ENCODE measurements around the gene INO80D. TPM values are rescaled to one million over a fixed set of nuclear protein-coding genes. Genes with fewer than 3 reads are reported as not detected.

INO80D gene
- total RNA-seq, 2 donors from 2014 or later, result 10.6 to 11.9 TPM

DNA sequence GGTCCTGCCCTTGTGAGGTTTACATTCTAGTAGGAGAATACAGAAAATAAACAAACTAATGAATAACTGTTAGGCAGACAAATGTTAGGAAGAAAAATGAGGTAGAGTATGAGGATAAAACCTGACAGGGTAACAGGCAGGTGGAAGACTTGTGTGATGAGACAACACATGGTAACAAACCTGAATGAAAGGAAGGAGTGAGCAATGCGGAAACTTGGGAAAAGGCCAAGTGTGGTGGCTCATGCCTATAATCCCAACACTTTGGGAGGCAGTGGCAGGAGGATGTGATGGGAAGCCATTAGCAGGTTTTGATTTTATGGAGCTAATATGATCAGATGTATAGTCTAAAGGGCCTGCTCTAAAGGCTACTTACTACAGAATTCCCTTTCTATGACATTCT is 74.2 kb downstream of the INO80D start:
- H3K27me3 ChIP-seq, result no peaks in the 10 kb centered on the region
- H3K27ac ChIP-seq, result no peak overlapping the region
- no peak for TF ChIP-seq POLR2A (IDR thresholded peaks at IDR 0.05)
- TF ChIP-seq, protein P1, sequence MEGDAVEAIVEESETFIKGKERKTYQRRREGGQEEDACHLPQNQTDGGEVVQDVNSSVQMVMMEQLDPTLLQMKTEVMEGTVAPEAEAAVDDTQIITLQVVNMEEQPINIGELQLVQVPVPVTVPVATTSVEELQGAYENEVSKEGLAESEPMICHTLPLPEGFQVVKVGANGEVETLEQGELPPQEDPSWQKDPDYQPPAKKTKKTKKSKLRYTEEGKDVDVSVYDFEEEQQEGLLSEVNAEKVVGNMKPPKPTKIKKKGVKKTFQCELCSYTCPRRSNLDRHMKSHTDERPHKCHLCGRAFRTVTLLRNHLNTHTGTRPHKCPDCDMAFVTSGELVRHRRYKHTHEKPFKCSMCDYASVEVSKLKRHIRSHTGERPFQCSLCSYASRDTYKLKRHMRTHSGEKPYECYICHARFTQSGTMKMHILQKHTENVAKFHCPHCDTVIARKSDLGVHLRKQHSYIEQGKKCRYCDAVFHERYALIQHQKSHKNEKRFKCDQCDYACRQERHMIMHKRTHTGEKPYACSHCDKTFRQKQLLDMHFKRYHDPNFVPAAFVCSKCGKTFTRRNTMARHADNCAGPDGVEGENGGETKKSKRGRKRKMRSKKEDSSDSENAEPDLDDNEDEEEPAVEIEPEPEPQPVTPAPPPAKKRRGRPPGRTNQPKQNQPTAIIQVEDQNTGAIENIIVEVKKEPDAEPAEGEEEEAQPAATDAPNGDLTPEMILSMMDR (IDR thresholded peaks at IDR 0.05), result no peak
- DNase-seq (no peak), ATAC-seq (no peak)
- no peaks in the 10 kb centered on the region for H3K4me1 ChIP-seq
- WGBS, 2 donors, result 76 to 90% methylated on average over 1 of the region's 1 CpG
- H3K36me3 ChIP-seq (replicated peaks in 1 of 2; ENCODE audit: insufficient read depth in 1 of 2, low read depth in 2 of 2), result peaks cover 0 to 14% of the 10 kb centered on the region in 2 donors
- H3K9me3 ChIP-seq, result no peaks in the 10 kb centered on the region
- no peak overlapping the region for H3K4me3 ChIP-seq
- intact Hi-C loops (cut with DNase I), result no loop called here

DNA sequence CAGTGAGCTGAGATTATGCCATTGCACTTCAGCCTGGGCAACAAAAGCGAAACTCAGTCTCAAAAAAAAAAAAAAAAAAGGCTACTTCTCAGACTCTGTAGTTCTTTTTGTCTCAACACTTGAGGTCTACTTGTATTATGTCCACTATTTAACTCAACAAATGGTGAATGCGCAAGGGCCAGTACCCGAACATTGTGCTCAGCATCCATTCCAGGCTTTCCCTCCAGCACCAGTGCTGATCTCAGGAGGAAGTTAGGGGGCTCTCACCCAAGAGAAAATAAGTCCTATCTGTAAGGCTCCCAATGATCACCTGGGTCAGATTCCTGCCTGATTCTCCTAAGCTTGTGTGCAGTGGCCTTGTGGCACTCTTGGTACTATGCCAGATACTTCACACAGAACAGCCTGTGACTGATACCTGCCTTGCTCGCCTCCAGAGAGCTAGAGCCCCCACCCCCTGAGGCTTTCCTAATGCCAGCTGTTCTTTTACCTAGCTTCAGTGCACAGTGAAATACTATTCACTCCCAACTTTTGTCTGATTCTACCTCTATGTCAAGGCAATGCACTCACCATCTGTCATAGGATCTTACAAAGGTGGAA is 74.9 kb downstream of the INO80D start:
- Histone ChIP-seq H3K9me3 (no peaks in the 10 kb centered on the region), H3K27me3 (no peaks in the 10 kb centered on the region), H3K36me3 (replicated peaks in 1 of 2; ENCODE audit: insufficient read depth in 1 of 2, low read depth in 2 of 2) (peaks cover 0 to 11% of the 10 kb centered on the region in 2 donors), H3K27ac (no peak overlapping the region), H3K4me3 (no peak overlapping the region), H3K4me1 (no peaks in the 10 kb centered on the region)
- DNase-seq (no peak), ATAC-seq (no peak)
- WGBS, 2 donors, result 88 to 89% methylated on average over 4 of the region's 4 CpGs
- intact Hi-C loops (cut with DNase I), result no loop called here
- TF ChIP-seq POLR2A (IDR thresholded peaks at IDR 0.05), result no peak
- TF ChIP-seq, protein P1 (IDR thresholded peaks at IDR 0.05), result no peak

- DNase-seq (peak in 2 of 4 donors; percentile 26), ATAC-seq (no peak)
- H3K27me3 ChIP-seq, result no peaks in the 10 kb centered on the region
- TF ChIP-seq, protein P1 (IDR thresholded peaks at IDR 0.05), result peak in 4 of 7 experiments; percentile 30 to 40 (median 30)
- no peak for TF ChIP-seq POLR2A (IDR thresholded peaks at IDR 0.05)
- no peak overlapping the region for H3K27ac ChIP-seq
- intact Hi-C loops (cut with DNase I), result no loop called here
- H3K4me1 ChIP-seq, result no peaks in the 10 kb centered on the region
- H3K36me3 ChIP-seq (replicated peaks in 1 of 2; ENCODE audit: insufficient read depth in 1 of 2, low read depth in 2 of 2), result peaks cover 6 to 21% of the 10 kb centered on the region in 2 donors
- no peak overlapping the region for H3K4me3 ChIP-seq
- WGBS, 2 donors, result 84 to 94% methylated on average over 8 of the region's 8 CpGs
- H3K9me3 ChIP-seq, result no peaks in the 10 kb centered on the region
Observed at GRCh38 chr2:206004004-206004693, 81.8 kb downstream of the INO80D start.

GRCh38 chr2:206002440-206002839 is 83.5 kb downstream of the INO80D start:
- no peak for TF ChIP-seq POLR2A (IDR thresholded peaks at IDR 0.05)
- TF ChIP-seq, protein P1 (IDR thresholded peaks at IDR 0.05), result no peak
- no peak for DNase-seq
- H3K27me3 ChIP-seq, result no peaks in the 10 kb centered on the region
- intact Hi-C loops (cut with DNase I), result no loop called here
- peaks cover 6 to 19% of the 10 kb centered on the region in 2 donors for H3K36me3 ChIP-seq (replicated peaks in 1 of 2; ENCODE audit: insufficient read depth in 1 of 2, low read depth in 2 of 2)
- no peak overlapping the region for H3K27ac ChIP-seq
- no peaks in the 10 kb centered on the region for H3K9me3 ChIP-seq
- ATAC-seq, result no peak
- H3K4me3 ChIP-seq, result no peak overlapping the region
- WGBS, 2 donors, result 52 to 57% methylated on average over 1 of the region's 1 CpG
- H3K4me1 ChIP-seq, result no peaks in the 10 kb centered on the region
